ENCODE results near the gene MLN. TPM values are rescaled to one million over a fixed set of nuclear protein-coding genes. Genes with fewer than 3 reads are reported as not detected.

The MLN gene
- total RNA-seq, 2 donors from 2014 or later: 0.48 TPM; not detected in 1

- no peak for DNase-seq
Observed at GRCh38 chr6:33746036-33746600, 57.7 kb downstream of the MLN start.

DNA sequence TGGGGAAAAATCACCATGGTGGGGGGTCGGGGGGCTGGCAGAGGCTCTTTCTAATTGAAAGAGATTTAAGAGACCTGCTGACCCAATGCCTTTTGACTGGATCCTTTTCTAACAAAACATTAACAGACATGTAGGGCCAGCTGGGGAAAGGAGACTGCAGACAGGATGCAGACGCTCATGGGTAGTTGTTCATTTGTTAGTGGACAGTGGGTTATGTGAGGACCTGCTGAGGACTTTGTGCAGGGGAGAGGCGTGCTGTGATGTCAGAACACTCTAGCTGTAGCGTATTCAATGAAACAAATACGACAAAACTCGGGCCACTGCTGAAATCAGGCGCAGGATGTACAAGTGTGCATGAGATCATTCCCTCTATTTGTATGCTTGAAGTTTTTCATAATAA is 58.3 kb downstream of the MLN start:
- peak overlapping the region in 1 of 2 donors; percentile 43 for H3K9ac ChIP-seq (ENCODE audit: low read depth in 2 of 2, low read length in 2 of 2)
- no peaks in the 10 kb centered on the region for H3K36me3 ChIP-seq
- no peaks in the 10 kb centered on the region for H3K27me3 ChIP-seq
- H3K9me3 ChIP-seq: no peaks in the 10 kb centered on the region
- peak overlapping the region; percentile 44 for H3K27ac ChIP-seq
- no peak for DNase-seq
- TF ChIP-seq, protein P1, sequence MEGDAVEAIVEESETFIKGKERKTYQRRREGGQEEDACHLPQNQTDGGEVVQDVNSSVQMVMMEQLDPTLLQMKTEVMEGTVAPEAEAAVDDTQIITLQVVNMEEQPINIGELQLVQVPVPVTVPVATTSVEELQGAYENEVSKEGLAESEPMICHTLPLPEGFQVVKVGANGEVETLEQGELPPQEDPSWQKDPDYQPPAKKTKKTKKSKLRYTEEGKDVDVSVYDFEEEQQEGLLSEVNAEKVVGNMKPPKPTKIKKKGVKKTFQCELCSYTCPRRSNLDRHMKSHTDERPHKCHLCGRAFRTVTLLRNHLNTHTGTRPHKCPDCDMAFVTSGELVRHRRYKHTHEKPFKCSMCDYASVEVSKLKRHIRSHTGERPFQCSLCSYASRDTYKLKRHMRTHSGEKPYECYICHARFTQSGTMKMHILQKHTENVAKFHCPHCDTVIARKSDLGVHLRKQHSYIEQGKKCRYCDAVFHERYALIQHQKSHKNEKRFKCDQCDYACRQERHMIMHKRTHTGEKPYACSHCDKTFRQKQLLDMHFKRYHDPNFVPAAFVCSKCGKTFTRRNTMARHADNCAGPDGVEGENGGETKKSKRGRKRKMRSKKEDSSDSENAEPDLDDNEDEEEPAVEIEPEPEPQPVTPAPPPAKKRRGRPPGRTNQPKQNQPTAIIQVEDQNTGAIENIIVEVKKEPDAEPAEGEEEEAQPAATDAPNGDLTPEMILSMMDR (IDR thresholded peaks at IDR 0.05): no peak
- intact Hi-C loops (cut with DNase I): no loop called here
- peaks cover 17% of the 10 kb centered on the region for H3K4me1 ChIP-seq
- no peak overlapping the region for H3K4me3 ChIP-seq

More at GRCh38 chr6:33746036-33746600, 57.7 kb downstream of the MLN start:
- Histone ChIP-seq H3K9ac (ENCODE audit: low read depth in 2 of 2, low read length in 2 of 2) (peak overlapping the region; percentile 43 to 65), H3K36me3 (no peaks in the 10 kb centered on the region), H3K27ac (peak overlapping the region; percentile 22), H3K27me3 (no peaks in the 10 kb centered on the region), H3K4me1 (peaks cover 17% of the 10 kb centered on the region), H3K4me3 (no peak overlapping the region), H3K9me3 (no peaks in the 10 kb centered on the region)
- intact Hi-C loops (cut with DNase I): no loop called here
- TF ChIP-seq, protein P1 (IDR thresholded peaks at IDR 0.05): no peak

DNA sequence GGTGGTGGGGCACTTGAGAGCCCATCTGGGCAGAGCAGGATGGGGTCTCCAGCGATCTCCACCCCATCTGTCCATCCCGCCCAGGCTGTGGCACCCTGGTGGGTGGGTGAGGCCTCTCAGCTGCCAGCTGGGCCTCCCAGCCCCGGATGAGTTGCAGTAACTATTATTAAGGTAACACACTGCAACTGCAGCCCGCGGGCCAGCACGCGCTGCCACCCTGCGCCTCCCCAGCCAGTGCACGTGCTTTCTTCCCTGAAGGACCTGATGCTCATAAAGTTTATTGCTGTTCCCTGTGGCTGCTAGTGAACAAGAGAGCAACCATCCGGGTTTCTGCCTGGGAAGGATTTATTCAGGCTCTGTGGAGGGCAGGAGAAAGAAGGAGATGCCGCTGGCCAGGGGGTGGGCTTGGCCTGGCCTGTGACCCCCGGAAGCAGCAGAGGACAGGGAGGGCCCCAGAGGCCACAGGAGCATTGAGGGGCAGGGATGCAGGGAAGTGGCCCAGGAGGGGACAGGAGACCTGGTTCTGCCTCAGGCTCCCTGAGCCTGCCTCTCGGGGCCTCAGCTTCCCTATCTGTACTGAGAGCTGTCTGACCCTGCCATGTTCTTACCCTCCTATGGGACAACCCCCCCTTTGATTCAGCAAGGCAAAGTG is 58.8 kb downstream of the MLN start:
- TF ChIP-seq, protein P1 (IDR thresholded peaks at IDR 0.05): no peak
- Histone ChIP-seq H3K4me3 (no peak overlapping the region), H3K9ac (ENCODE audit: low read depth in 2 of 2, low read length in 2 of 2) (peak overlapping the region; percentile 35 to 64), H3K27ac (peak overlapping the region; percentile 44), H3K9me3 (no peaks in the 10 kb centered on the region), H3K36me3 (no peaks in the 10 kb centered on the region), H3K27me3 (no peaks in the 10 kb centered on the region), H3K4me1 (peaks cover 17% of the 10 kb centered on the region)
- intact Hi-C loops (cut with DNase I): no loop called here
- DNase-seq: peak; percentile 78

Other genes starting within 250 kb of the MLN start
- 10 to 100 TPM; 72.1 to 76.6 TPM for gene BAK1, start 223.7 kb downstream of the MLN start, total RNA-seq
- 100 to 1,000 TPM in 1 of 2 donors, 10 to 100 TPM in 1; 86.2 to 119 TPM for gene ITPR3, start 182.7 kb downstream of the MLN start, total RNA-seq
- gene UQCC2, start 92.3 kb downstream of the MLN start, total RNA-seq: 10 to 100 TPM; 45.0 to 81.7 TPM
- gene IP6K3, start 57.1 kb downstream of the MLN start, total RNA-seq: under 1 TPM; 0.17 to 0.29 TPM
- gene LEMD2, start 14.9 kb downstream of the MLN start, total RNA-seq: 10 to 100 TPM; 61.6 to 68.1 TPM

All from colonic mucosa (tissue), 4 donors.